ENCODE measurements around the gene KDM5B.

DNA sequence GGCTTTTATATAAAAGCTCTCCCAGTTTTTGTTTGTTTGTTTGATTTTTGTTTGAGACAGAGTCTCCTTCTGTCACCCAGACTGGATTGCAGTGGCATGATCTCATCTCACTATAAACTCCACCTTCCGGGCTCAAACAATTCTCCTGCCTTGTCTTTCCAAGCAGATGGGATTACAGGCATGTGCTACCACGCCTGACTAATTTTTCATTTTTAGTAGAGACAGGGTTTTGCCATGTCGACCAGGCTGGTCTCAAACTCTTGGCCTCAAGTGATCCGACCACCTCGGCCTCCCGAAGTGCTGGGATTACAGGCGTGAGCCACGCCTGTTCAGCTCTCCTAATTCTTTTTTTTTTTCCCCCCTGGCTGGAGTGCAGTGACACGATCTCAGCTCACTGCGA lies 6.9 kb upstream of the KDM5B start:
- TF ChIP-seq, protein P1, sequence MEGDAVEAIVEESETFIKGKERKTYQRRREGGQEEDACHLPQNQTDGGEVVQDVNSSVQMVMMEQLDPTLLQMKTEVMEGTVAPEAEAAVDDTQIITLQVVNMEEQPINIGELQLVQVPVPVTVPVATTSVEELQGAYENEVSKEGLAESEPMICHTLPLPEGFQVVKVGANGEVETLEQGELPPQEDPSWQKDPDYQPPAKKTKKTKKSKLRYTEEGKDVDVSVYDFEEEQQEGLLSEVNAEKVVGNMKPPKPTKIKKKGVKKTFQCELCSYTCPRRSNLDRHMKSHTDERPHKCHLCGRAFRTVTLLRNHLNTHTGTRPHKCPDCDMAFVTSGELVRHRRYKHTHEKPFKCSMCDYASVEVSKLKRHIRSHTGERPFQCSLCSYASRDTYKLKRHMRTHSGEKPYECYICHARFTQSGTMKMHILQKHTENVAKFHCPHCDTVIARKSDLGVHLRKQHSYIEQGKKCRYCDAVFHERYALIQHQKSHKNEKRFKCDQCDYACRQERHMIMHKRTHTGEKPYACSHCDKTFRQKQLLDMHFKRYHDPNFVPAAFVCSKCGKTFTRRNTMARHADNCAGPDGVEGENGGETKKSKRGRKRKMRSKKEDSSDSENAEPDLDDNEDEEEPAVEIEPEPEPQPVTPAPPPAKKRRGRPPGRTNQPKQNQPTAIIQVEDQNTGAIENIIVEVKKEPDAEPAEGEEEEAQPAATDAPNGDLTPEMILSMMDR (IDR thresholded peaks at IDR 0.05; ENCODE audit: poor library complexity, severe bottlenecking): no peak
- no peak for TF ChIP-seq REST (IDR thresholded peaks at IDR 0.05; ENCODE audit: borderline replicate concordance)
- no peak for TF ChIP-seq EZH2 (IDR thresholded peaks at IDR 0.05; ENCODE audit: borderline replicate concordance, insufficient read depth, low read length, poor library complexity, severe bottlenecking)
- no peak for TF ChIP-seq TAF1 (IDR thresholded peaks at IDR 0.05; ENCODE audit: low read depth)
- no peak for TF ChIP-seq EP300 (conservative IDR thresholded peaks at IDR 0.05; ENCODE audit: poor library complexity, severe bottlenecking)
- TF ChIP-seq SMC3 (conservative IDR thresholded peaks at IDR 0.05; ENCODE audit: poor library complexity): no peak
- no peak for TF ChIP-seq RAD21 (conservative IDR thresholded peaks at IDR 0.05)
- no peak for TF ChIP-seq POLR2AphosphoS5 (IDR thresholded peaks at IDR 0.05)
- no peak for TF ChIP-seq MXI1 (conservative IDR thresholded peaks at IDR 0.05; ENCODE audit: poor library complexity, severe bottlenecking)

Data from neural cell (in vitro differentiated cells).